Brain microvascular endothelial cell (primary cell): ENCODE measurements around the gene ZNHIT3.
A peak's percentile ranks its signal among the peaks of the same experiment; 100 is the strongest.

ENCODE experiments used
- DNase-seq: peaks from one replicate; pipeline ENCODE4 v3.0.0-alpha.2; 2020
- H3K27ac ChIP-seq: fragments of 250-450 bp; sonication (Bioruptor Pico); 2 replicates; pipeline ENCODE4 v1.5.1; 2020; ENCODE audit warnings: mild to moderate bottlenecking, moderate library complexity
- H3K27me3 ChIP-seq: fragments of 250-450 bp; sonication (Bioruptor Pico); replicated peaks from 2 replicates; pipeline ENCODE4 v1.5.1; 2020; ENCODE audit warnings: mild to moderate bottlenecking
- H3K36me3 ChIP-seq: fragments of 250-450 bp; sonication (Bioruptor Pico); replicated peaks from 2 replicates; pipeline ENCODE4 v1.5.1; 2020; ENCODE audit warnings: mild to moderate bottlenecking
- H3K4me3 ChIP-seq: 2 replicates; pipeline ENCODE4 v1.5.1; 2011; ENCODE audit warnings: low read depth, mild to moderate bottlenecking, control low read depth, low read length, moderate library complexity
- in situ Hi-C: cut with HindIII; loops from 2 replicates; pipeline ENCODE4 v1.10.0; 2017; ENCODE audit warnings: low sequenced_read_pairs, low pct_ligation_motif_present
- TF ChIP-seq, protein P1 (sequence below): IDR thresholded peaks from 2 replicates; pipeline ENCODE4 v1.5.1; 2011; ENCODE audit warnings: low read depth, mild to moderate bottlenecking, moderate library complexity, low read length, control low read depth, inconsistent platforms; ENCODE audit errors: missing control alignments

Gene ZNHIT3

GRCh38 chr17:36496018-36496789 lies 9.7 kb downstream of the ZNHIT3 start:
- Histone ChIP-seq H3K36me3 (peaks cover 33% of the 10 kb centered on the region), H3K27me3 (no peaks in the 10 kb centered on the region), H3K4me3 (no peak overlapping the region), H3K27ac (peak overlapping the region; percentile 32)
- peak; percentile 16 for DNase-seq
- TF ChIP-seq, protein P1, sequence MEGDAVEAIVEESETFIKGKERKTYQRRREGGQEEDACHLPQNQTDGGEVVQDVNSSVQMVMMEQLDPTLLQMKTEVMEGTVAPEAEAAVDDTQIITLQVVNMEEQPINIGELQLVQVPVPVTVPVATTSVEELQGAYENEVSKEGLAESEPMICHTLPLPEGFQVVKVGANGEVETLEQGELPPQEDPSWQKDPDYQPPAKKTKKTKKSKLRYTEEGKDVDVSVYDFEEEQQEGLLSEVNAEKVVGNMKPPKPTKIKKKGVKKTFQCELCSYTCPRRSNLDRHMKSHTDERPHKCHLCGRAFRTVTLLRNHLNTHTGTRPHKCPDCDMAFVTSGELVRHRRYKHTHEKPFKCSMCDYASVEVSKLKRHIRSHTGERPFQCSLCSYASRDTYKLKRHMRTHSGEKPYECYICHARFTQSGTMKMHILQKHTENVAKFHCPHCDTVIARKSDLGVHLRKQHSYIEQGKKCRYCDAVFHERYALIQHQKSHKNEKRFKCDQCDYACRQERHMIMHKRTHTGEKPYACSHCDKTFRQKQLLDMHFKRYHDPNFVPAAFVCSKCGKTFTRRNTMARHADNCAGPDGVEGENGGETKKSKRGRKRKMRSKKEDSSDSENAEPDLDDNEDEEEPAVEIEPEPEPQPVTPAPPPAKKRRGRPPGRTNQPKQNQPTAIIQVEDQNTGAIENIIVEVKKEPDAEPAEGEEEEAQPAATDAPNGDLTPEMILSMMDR: no peak
- in situ Hi-C loops: no loop called here

- no peak overlapping the region for H3K27ac ChIP-seq
- DNase-seq: no peak
- in situ Hi-C loops: no loop called here
- TF ChIP-seq, protein P1: no peak
- no peaks in the 10 kb centered on the region for H3K27me3 ChIP-seq
- no peak overlapping the region for H3K4me3 ChIP-seq
- peaks cover 30% of the 10 kb centered on the region for H3K36me3 ChIP-seq
Measured at GRCh38 chr17:36498155-36498554, 11.7 kb downstream of the ZNHIT3 start.

DNA sequence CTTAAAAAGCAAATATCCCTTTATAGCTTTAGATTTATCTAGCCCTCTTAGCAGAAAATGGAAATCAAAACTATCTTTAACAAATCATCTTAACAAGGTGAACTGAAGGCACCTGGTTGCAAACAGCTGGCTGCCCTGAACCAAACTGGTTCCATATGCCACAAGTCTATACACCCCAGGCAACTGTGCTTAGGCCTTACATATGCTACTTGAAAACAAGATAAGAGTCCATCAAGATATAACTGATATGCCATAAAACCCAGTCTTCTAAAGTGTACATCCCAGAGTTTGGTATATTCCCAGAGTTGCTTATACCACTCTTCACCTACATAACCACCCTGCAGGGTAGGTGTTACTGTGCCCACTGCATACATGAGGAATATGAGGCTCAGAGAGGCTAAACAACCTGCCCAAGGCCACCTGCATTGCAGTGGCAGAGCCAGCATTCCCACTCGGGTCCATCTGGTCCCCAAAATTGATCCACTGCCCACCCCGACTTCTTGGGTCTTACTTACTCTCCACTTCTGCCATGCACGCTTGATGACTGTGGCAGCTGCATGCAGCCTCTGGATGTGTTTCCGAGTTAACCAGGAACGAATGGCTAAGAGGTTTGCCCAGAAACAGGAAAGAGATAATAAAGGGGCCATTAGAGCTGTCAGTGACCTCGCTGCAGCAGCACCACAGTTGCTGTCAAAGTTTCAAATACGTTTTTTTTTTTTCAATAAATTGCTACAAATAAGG lies 12.2 kb downstream of the ZNHIT3 start:
- no peak for DNase-seq
- in situ Hi-C loops: no loop called here
- no peaks in the 10 kb centered on the region for H3K27me3 ChIP-seq
- no peak overlapping the region for H3K4me3 ChIP-seq
- H3K27ac ChIP-seq: no peak overlapping the region
- peaks cover 25% of the 10 kb centered on the region for H3K36me3 ChIP-seq
- TF ChIP-seq, protein P1: no peak

DNA sequence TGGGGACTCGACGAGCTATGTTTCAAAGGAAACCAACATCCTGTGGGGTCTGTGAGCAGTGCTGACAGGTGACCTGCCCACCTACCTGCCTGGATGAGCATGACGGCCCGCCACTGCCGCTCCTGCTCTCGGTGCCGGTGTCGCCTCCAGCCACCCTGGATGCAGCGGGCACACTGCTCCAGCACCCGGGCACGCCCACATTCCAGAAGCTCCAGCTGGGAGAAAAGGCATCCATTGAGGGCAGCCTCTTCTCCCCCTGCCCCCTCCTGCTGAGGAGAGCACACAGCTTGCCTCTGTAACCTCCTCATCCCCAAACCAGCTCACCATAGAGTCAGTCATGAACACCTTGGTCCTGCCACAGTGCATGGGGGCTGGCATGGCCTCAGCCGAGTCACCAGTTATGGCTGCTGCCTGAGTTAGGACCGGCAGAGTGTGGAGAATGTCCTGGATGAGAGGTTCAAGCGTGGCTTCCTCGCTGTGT lies 14.3 kb downstream of the ZNHIT3 start:
- no peaks in the 10 kb centered on the region for H3K27me3 ChIP-seq
- H3K27ac ChIP-seq: no peak overlapping the region
- no peak overlapping the region for H3K4me3 ChIP-seq
- TF ChIP-seq, protein P1: no peak
- in situ Hi-C loops: no loop called here
- H3K36me3 ChIP-seq: peaks cover 22% of the 10 kb centered on the region
- DNase-seq: no peak

DNA sequence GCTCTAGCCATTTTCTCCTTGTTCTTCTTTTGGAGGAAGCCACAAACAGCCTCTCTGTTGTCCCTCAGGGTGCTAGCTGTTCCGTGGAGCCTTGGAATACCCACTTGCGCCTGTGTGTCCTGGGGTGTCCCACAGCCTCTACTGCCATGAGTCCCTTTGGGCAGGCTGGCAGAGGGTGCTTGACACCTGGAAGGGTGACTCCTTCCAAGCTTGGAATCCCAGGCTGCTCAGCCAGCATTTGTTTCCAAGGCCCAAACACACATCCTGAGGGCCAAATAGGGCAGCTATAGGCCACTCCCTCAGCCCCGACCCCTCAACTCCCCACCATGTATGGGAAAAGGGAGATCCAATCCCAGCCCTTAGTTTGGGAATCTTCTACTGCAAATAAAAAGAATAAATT lies 14.9 kb downstream of the ZNHIT3 start:
- no peak overlapping the region for H3K27ac ChIP-seq
- TF ChIP-seq, protein P1: no peak
- in situ Hi-C loops: no loop called here
- peaks cover 25% of the 10 kb centered on the region for H3K36me3 ChIP-seq
- no peaks in the 10 kb centered on the region for H3K27me3 ChIP-seq
- H3K4me3 ChIP-seq: no peak overlapping the region
- no peak for DNase-seq
